ENCODE data around the gene PPP1R9B.

PPP1R9B gene

GRCh38 chr17:50129353-50129727 lies 21.1 kb downstream of the PPP1R9B start:
- Mint-ChIP-seq H3K9me3 (peaks cover 0 to 2% of the 10 kb centered on the region in 2 donors), H3K27ac (no peak overlapping the region), H3K4me3 (peak overlapping the region; percentile 81 to 83), H3K4me1 (peaks cover 43 to 59% of the 10 kb centered on the region in 2 donors), H3K27me3 (peaks cover 6 to 15% of the 10 kb centered on the region in 2 donors), H3K36me3 (peaks cover 13 to 34% of the 10 kb centered on the region in 2 donors)
- DNase-seq: no peak
- ATAC-seq (replicated peaks): no peak

DNA sequence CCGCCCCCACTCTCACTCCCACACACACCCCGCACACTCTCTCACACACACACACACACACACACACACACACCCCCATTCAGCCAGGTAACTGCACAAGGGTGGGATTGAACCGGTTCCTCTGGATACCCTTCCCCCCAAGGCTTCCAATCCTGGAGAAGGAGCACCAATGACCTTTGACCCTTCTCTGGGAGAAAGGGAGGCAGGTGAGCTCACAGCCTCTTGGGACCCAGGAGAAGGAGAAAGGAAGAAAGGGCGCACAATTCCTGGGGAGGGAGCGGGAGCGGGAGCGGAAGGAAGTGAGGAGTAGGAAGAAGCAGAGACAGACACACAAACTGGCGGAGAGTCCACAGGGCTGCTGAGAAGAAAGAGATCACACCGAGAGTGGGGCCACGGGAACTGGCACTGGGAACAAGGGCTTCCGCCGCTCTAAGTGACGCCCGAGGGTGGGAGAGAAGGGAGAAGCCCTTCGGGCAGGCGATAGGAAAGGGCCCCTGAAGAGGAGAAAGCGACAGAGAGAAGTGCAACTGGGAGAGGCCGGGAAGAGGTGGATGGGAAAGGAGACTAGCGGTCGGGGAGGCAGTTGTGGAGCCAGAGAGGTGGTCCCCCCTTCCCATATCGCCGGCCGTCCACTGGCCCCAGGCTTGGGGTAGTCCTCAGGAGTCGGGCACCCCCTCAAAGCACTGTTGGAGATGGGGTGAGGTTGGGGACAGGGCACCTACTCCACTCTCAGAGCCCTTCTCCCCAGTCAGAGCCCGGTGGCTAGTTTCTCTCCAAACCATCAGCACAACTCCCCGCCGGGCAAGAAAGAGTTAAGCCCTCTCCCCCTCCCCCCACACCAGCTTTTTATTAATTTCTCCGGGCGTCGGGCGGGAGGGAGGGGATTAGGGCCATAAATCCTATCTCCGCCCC lies 21.8 kb downstream of the PPP1R9B start:
- H3K4me3 Mint-ChIP-seq: peak overlapping the region; percentile 71 to 81
- H3K36me3 Mint-ChIP-seq: peaks cover 9 to 29% of the 10 kb centered on the region in 2 donors
- H3K27me3 Mint-ChIP-seq: peaks cover 6 to 15% of the 10 kb centered on the region in 2 donors
- H3K27ac Mint-ChIP-seq: peak overlapping the region; percentile 37
- peaks cover 0 to 2% of the 10 kb centered on the region in 2 donors for H3K9me3 Mint-ChIP-seq
- no peak for DNase-seq
- no peak for ATAC-seq (replicated peaks)
- H3K4me1 Mint-ChIP-seq: peaks cover 41 to 54% of the 10 kb centered on the region in 2 donors

DNA sequence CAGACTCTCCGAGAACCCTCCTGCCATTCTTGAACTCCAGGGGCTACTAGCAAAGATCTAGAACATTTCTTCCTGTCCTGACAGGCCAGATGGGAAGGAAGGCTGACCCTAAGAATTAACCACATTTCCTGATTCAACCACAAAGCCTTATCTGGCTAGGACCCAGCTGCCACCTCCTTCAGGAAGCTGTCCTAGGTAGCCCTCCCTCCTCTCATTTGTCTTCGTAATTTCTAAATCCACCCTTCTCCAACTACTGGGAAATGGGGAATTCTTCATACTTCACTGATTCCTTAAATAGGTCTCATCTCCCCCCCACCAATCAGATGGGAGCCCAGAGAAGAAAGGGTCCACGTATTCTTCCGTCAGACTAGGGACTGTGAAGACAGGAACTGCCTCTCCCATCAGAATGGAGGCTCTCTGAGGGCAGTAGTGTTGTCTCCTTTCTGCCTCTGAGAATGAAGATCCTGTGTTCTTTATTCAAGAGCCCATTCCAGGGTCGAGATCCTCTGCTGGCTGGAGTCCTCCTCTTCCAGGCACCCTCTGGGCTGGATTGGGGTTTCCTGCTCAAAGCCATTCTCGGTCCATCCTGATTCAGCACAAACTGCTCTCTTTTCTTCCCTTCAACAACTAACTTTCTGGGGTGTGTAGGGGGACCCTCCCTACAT lies 22.6 kb downstream of the PPP1R9B start:
- Mint-ChIP-seq H3K9me3 (peaks cover 0 to 2% of the 10 kb centered on the region in 2 donors), H3K27me3 (peaks cover 7 to 15% of the 10 kb centered on the region in 2 donors), H3K4me3 (no peak overlapping the region), H3K4me1 (peaks cover 38 to 47% of the 10 kb centered on the region in 2 donors), H3K36me3 (peaks cover 9 to 21% of the 10 kb centered on the region in 2 donors), H3K27ac (no peak overlapping the region)
- DNase-seq (no peak), ATAC-seq (replicated peaks) (no peak)

GRCh38 chr17:50125420-50125997 lies 25.0 kb downstream of the PPP1R9B start:
- Mint-ChIP-seq H3K4me1 (peaks cover 18 to 25% of the 10 kb centered on the region in 2 donors), H3K9me3 (peaks cover 0 to 2% of the 10 kb centered on the region in 2 donors), H3K4me3 (no peak overlapping the region), H3K27me3 (peaks cover 14 to 26% of the 10 kb centered on the region in 2 donors), H3K36me3 (peaks cover under 1 to 3% of the 10 kb centered on the region in 2 donors), H3K27ac (no peak overlapping the region)
- ATAC-seq (replicated peaks) (no peak), DNase-seq (no peak)

GRCh38 chr17:50123649-50124349 lies 26.7 kb downstream of the PPP1R9B start:
- no peak for DNase-seq
- Mint-ChIP-seq H3K27ac (no peak overlapping the region), H3K4me1 (peaks cover 10 to 14% of the 10 kb centered on the region in 2 donors), H3K36me3 (peaks cover 0 to 3% of the 10 kb centered on the region in 2 donors), H3K9me3 (peaks cover 0 to 2% of the 10 kb centered on the region in 2 donors), H3K27me3 (peaks cover 20 to 32% of the 10 kb centered on the region in 2 donors), H3K4me3 (no peak overlapping the region)
- ATAC-seq (replicated peaks): no peak

- Mint-ChIP-seq H3K27ac (no peak overlapping the region), H3K36me3 (no peaks in the 10 kb centered on the region), H3K27me3 (peaks cover 15 to 32% of the 10 kb centered on the region in 2 donors), H3K4me3 (no peak overlapping the region), H3K4me1 (peaks cover 4 to 6% of the 10 kb centered on the region in 2 donors), H3K9me3 (no peaks in the 10 kb centered on the region)
- DNase-seq (no peak), ATAC-seq (replicated peaks) (no peak)
Measured at GRCh38 chr17:50122945-50123344, 27.5 kb downstream of the PPP1R9B start.

- peaks cover 5 to 8% of the 10 kb centered on the region in 2 donors for H3K4me1 Mint-ChIP-seq
- no peak for ATAC-seq (replicated peaks)
- no peak for DNase-seq
- H3K27ac Mint-ChIP-seq: no peak overlapping the region
- H3K4me3 Mint-ChIP-seq: no peak overlapping the region
- H3K9me3 Mint-ChIP-seq: no peaks in the 10 kb centered on the region
- peaks cover 25 to 49% of the 10 kb centered on the region in 2 donors for H3K27me3 Mint-ChIP-seq
- H3K36me3 Mint-ChIP-seq: peaks cover 0 to 2% of the 10 kb centered on the region in 2 donors
Measured at GRCh38 chr17:50120475-50121253, 29.8 kb downstream of the PPP1R9B start.

- H3K4me1 Mint-ChIP-seq: peaks cover 11 to 15% of the 10 kb centered on the region in 2 donors
- no peaks in the 10 kb centered on the region for H3K9me3 Mint-ChIP-seq
- H3K4me3 Mint-ChIP-seq: no peak overlapping the region
- peaks cover 35 to 67% of the 10 kb centered on the region in 2 donors for H3K27me3 Mint-ChIP-seq
- H3K27ac Mint-ChIP-seq: no peak overlapping the region
- ATAC-seq (replicated peaks): no peak
- H3K36me3 Mint-ChIP-seq: peaks cover 0 to 2% of the 10 kb centered on the region in 2 donors
- no peak for DNase-seq
Measured at GRCh38 chr17:50118828-50119218, 31.7 kb downstream of the PPP1R9B start.

DNA sequence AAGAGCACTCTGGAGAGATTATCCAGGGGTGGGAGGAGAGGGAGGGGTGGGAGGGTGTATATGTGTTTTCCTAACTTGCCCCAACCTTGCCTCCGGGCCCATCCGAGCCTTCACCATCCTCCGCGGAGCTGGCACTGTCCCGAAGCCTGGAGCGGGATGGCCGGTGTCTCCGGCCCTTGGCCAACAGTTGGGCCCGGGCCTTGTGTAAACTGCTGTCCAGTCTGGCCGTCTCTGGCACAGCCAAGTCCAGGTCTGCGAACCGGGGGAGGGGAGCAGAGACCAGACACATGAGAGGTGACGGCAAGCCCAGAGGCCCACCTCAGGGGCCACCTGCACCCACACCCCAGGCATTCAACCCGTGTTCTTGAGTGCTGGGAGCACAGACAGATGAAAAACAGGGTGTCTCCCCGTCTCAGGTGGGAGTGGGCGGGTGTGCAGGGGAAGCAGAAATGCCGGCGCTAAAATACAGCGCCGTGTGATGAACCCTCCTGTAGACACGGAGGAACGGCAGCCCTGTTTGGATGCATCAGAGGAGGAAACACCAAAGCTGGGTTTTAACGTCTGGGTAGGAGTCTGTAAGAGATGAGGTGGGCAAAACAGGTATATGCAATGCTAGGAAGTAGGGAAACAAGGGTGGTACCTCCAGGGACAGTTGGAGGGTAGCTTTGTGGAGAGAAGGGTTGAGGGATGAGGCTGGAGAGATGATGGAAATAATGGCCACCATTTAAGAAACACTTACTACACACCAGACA lies 32.2 kb downstream of the PPP1R9B start:
- H3K4me1 Mint-ChIP-seq: peaks cover 11 to 15% of the 10 kb centered on the region in 2 donors
- peaks cover 0 to 2% of the 10 kb centered on the region in 2 donors for H3K36me3 Mint-ChIP-seq
- no peak overlapping the region for H3K4me3 Mint-ChIP-seq
- DNase-seq (no peak), ATAC-seq (replicated peaks) (no peak)
- H3K27me3 Mint-ChIP-seq: peaks cover 41 to 73% of the 10 kb centered on the region in 2 donors
- no peak overlapping the region for H3K27ac Mint-ChIP-seq
- H3K9me3 Mint-ChIP-seq: no peaks in the 10 kb centered on the region

- H3K9me3 Mint-ChIP-seq: no peaks in the 10 kb centered on the region
- peaks cover 0 to 2% of the 10 kb centered on the region in 2 donors for H3K36me3 Mint-ChIP-seq
- peak overlapping the region; percentile 75 to 80 for H3K4me3 Mint-ChIP-seq
- H3K4me1 Mint-ChIP-seq: peaks cover 11 to 15% of the 10 kb centered on the region in 2 donors
- peaks cover 40 to 74% of the 10 kb centered on the region in 2 donors for H3K27me3 Mint-ChIP-seq
- DNase-seq (peak; percentile 47), ATAC-seq (replicated peaks) (peak; percentile 87 to 88)
- no peak overlapping the region for H3K27ac Mint-ChIP-seq
Measured at GRCh38 chr17:50117202-50118051, 33.0 kb downstream of the PPP1R9B start.

GRCh38 chr17:50115756-50116155 lies 34.7 kb downstream of the PPP1R9B start:
- DNase-seq: no peak
- no peak overlapping the region for H3K4me3 Mint-ChIP-seq
- peaks cover 11 to 15% of the 10 kb centered on the region in 2 donors for H3K4me1 Mint-ChIP-seq
- peaks cover 0 to 2% of the 10 kb centered on the region in 2 donors for H3K36me3 Mint-ChIP-seq
- H3K27ac Mint-ChIP-seq: no peak overlapping the region
- no peaks in the 10 kb centered on the region for H3K9me3 Mint-ChIP-seq
- peaks cover 37 to 68% of the 10 kb centered on the region in 2 donors for H3K27me3 Mint-ChIP-seq
- no peak for ATAC-seq (replicated peaks)

DNA sequence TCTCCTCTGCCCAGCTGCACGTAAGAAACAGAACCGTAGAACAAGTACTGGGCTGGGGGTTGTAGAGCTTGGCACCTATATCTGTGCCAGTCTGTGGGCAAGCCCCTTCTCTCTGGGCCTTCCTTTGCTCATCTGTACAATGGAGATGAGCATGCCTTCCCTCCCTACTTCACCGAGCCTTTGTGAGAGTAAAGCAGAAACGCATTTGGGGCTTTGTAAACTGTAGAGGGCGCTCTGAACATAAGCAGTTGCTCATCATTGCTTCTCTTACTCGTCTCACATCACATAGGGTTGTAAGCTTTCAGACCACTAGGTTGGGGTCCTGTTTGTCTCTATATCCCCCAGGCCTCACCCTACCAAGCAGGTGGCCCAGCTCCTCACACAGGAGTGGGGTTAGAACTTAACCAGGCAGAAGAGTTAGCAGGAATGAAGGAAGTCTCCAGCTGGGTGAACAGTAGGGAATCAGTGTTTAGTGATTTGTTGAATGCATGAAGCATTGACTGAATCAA lies 35.6 kb downstream of the PPP1R9B start:
- ATAC-seq (replicated peaks): peak; percentile 57 to 59
- no peaks in the 10 kb centered on the region for H3K9me3 Mint-ChIP-seq
- H3K36me3 Mint-ChIP-seq: peaks cover 0 to 2% of the 10 kb centered on the region in 2 donors
- H3K4me1 Mint-ChIP-seq: peaks cover 11 to 15% of the 10 kb centered on the region in 2 donors
- no peak overlapping the region for H3K4me3 Mint-ChIP-seq
- H3K27me3 Mint-ChIP-seq: peaks cover 37 to 63% of the 10 kb centered on the region in 2 donors
- H3K27ac Mint-ChIP-seq: no peak overlapping the region
- no peak for DNase-seq

All from stimulated activated naive B cell treated with anti-CD40 and anti-IgM and Interleukin-4, amounts not matched to agents 10 μg/mL and 1 μg/mL and 100 μg/mL, for 72 hours (primary cell).